ENCODE results near the gene NCKAP5L.

Gene NCKAP5L

DNA sequence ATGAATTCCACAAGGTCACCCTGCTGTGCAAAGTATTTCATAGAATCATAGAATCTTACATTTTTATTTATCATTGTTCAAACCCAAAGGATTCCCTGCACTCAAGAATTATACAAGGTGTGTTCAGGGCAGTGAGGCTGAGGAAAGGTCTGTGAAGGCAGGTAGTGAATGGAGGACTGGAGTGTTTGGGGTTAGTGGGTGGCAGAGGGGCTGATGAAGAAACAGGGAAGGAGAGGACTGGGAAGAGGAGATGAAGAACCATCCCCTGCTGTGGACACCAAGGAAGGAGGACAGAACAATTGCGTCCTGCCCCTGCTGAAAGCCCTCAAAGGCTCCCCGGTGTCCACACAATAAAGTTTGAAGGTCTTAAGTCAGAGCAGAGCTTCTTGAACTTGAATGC is 25.5 kb upstream of the NCKAP5L start:
- Histone ChIP-seq H3K4me2 (ENCODE audit: low read length) (no peak overlapping the region), H3F3A (ENCODE audit: control insufficient read depth, insufficient read depth) (no peaks in the 10 kb centered on the region), H3K79me2 (ENCODE audit: control insufficient read depth, low read length) (no peaks in the 10 kb centered on the region), H3K4me3 (ENCODE audit: low read length) (no peak overlapping the region), H3K9me3 (ENCODE audit: control insufficient read depth, insufficient read depth, low read length) (no peaks in the 10 kb centered on the region), H4K20me1 (ENCODE audit: control insufficient read depth, insufficient read depth, low read depth, low read length) (no peaks in the 10 kb centered on the region), H3K4me1 (ENCODE audit: control insufficient read depth, low read length) (no peaks in the 10 kb centered on the region), H3K27ac (ENCODE audit: low read depth, low read length) (no peak overlapping the region), H3K27me3 (ENCODE audit: control insufficient read depth, low read length) (peaks cover 18% of the 10 kb centered on the region), H3K9me2 (replicated peaks; ENCODE audit: control insufficient read depth, low read length) (no peaks in the 10 kb centered on the region), H3K36me3 (ENCODE audit: control insufficient read depth, low read length) (no peaks in the 10 kb centered on the region)
- no peak for TF ChIP-seq EZH2phosphoT487 (IDR thresholded peaks at IDR 0.05; ENCODE audit: borderline replicate concordance, low read length)
- TF ChIP-seq, protein P1, sequence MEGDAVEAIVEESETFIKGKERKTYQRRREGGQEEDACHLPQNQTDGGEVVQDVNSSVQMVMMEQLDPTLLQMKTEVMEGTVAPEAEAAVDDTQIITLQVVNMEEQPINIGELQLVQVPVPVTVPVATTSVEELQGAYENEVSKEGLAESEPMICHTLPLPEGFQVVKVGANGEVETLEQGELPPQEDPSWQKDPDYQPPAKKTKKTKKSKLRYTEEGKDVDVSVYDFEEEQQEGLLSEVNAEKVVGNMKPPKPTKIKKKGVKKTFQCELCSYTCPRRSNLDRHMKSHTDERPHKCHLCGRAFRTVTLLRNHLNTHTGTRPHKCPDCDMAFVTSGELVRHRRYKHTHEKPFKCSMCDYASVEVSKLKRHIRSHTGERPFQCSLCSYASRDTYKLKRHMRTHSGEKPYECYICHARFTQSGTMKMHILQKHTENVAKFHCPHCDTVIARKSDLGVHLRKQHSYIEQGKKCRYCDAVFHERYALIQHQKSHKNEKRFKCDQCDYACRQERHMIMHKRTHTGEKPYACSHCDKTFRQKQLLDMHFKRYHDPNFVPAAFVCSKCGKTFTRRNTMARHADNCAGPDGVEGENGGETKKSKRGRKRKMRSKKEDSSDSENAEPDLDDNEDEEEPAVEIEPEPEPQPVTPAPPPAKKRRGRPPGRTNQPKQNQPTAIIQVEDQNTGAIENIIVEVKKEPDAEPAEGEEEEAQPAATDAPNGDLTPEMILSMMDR (IDR thresholded peaks at IDR 0.05; ENCODE audit: low read depth, low read length, poor library complexity, severe bottlenecking), result no peak

DNA sequence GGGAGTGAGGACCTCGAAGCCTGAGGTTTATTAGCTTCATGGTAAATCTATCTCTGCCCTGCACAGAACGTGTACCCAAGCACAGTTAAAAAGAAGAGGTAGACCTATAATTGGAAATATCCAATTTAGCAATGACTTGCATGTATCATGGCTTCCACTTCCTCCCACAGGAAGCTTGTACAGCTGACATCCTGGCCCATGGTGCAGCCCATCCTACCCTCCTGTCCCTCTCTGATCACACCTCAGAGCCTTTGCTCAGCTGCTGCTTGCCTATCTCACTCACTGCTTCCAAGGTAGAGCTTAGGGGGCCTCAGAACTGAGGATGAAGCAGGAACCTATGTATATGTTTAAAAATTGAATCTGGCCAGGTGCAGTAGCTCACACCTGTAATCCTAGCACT is 18.9 kb upstream of the NCKAP5L start:
- no peaks in the 10 kb centered on the region for H4K20me1 ChIP-seq (ENCODE audit: control insufficient read depth, insufficient read depth, low read depth, low read length)
- H3K27ac ChIP-seq (ENCODE audit: low read depth, low read length), result no peak overlapping the region
- TF ChIP-seq, protein P1 (IDR thresholded peaks at IDR 0.05; ENCODE audit: low read depth, low read length, poor library complexity, severe bottlenecking), result no peak
- no peak for TF ChIP-seq EZH2phosphoT487 (IDR thresholded peaks at IDR 0.05; ENCODE audit: borderline replicate concordance, low read length)
- H3K9me3 ChIP-seq (ENCODE audit: control insufficient read depth, insufficient read depth, low read length), result no peaks in the 10 kb centered on the region
- H3F3A ChIP-seq (ENCODE audit: control insufficient read depth, insufficient read depth), result peaks cover 4% of the 10 kb centered on the region; the same call in 1 of the 2 replicates
- no peak overlapping the region for H3K4me3 ChIP-seq (ENCODE audit: low read length)
- peak overlapping the region; percentile 38 for H3K4me2 ChIP-seq (ENCODE audit: low read length)
- H3K79me2 ChIP-seq (ENCODE audit: control insufficient read depth, low read length), result peaks cover 6% of the 10 kb centered on the region
- no peaks in the 10 kb centered on the region for H3K9me2 ChIP-seq (replicated peaks; ENCODE audit: control insufficient read depth, low read length)
- H3K36me3 ChIP-seq (ENCODE audit: control insufficient read depth, low read length), result peaks cover 5% of the 10 kb centered on the region
- peaks cover 16% of the 10 kb centered on the region for H3K27me3 ChIP-seq (ENCODE audit: control insufficient read depth, low read length)
- H3K4me1 ChIP-seq (ENCODE audit: control insufficient read depth, low read length), result peaks cover 20% of the 10 kb centered on the region

DNA sequence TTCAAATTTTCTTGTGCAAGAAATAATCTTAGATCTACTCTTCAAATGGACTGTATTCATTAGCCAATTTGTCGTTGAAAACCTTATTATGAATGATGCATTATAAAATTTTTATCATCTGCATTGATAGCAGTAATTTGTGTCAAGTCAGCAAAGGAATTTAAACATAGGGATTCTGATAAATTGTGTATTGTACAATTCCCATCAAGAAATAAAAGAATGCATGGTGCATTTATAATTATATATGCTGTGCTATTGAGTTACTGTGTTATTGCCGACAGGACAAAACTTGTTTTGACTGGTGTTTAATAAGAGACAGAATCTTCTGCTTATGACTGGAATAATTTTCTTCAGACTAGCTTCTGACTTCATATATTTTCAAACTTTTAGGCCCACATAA is 17.8 kb upstream of the NCKAP5L start:
- Histone ChIP-seq H3K9me3 (ENCODE audit: control insufficient read depth, insufficient read depth, low read length) (no peaks in the 10 kb centered on the region), H3K9me2 (replicated peaks; ENCODE audit: control insufficient read depth, low read length) (no peaks in the 10 kb centered on the region), H3F3A (ENCODE audit: control insufficient read depth, insufficient read depth) (peaks cover 13% of the 10 kb centered on the region), H4K20me1 (ENCODE audit: control insufficient read depth, insufficient read depth, low read depth, low read length) (no peaks in the 10 kb centered on the region), H3K4me3 (ENCODE audit: low read length) (no peak overlapping the region), H3K27ac (ENCODE audit: low read depth, low read length) (no peak overlapping the region), H3K4me1 (ENCODE audit: control insufficient read depth, low read length) (peaks cover 31% of the 10 kb centered on the region), H3K4me2 (ENCODE audit: low read length) (no peak overlapping the region), H3K79me2 (ENCODE audit: control insufficient read depth, low read length) (peaks cover 12% of the 10 kb centered on the region), H3K36me3 (ENCODE audit: control insufficient read depth, low read length) (peaks cover 8% of the 10 kb centered on the region), H3K27me3 (ENCODE audit: control insufficient read depth, low read length) (peaks cover 15% of the 10 kb centered on the region)
- TF ChIP-seq EZH2phosphoT487 (IDR thresholded peaks at IDR 0.05; ENCODE audit: borderline replicate concordance, low read length), result no peak
- TF ChIP-seq, protein P1 (IDR thresholded peaks at IDR 0.05; ENCODE audit: low read depth, low read length, poor library complexity, severe bottlenecking), result no peak
